CD4-positive, alpha-beta T cell treated with Interleukin-6 for 4 hours (primary cell): Measurements from ENCODE around the gene MARVELD1.

Experiments
- DNase-seq: peaks from one replicate; pipeline ENCODE4 v3.0.0-alpha.2; 2020; ENCODE audit warnings: mixed read lengths

The MARVELD1 gene

DNA sequence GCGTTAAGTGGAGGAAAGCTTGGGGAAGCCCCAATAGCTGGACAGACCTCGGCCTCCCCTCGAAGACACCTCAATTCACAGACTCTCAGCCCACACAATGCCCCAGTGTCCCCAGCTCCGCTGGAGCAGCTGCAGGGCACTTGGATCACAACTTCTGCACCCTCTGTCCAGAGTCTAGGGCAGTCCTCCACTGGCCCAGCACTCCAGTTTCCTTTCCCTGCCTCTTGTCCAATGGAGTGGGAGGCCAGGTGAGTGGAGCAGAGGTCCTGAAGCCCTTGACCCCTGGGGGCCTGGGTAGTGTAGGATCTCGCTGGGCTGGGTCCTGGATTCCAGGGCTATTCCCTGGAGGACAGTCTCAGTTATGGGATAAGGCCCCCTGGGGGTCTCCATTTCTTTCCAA lies 46.4 kb downstream of the MARVELD1 start:
- no peak for DNase-seq

DNA sequence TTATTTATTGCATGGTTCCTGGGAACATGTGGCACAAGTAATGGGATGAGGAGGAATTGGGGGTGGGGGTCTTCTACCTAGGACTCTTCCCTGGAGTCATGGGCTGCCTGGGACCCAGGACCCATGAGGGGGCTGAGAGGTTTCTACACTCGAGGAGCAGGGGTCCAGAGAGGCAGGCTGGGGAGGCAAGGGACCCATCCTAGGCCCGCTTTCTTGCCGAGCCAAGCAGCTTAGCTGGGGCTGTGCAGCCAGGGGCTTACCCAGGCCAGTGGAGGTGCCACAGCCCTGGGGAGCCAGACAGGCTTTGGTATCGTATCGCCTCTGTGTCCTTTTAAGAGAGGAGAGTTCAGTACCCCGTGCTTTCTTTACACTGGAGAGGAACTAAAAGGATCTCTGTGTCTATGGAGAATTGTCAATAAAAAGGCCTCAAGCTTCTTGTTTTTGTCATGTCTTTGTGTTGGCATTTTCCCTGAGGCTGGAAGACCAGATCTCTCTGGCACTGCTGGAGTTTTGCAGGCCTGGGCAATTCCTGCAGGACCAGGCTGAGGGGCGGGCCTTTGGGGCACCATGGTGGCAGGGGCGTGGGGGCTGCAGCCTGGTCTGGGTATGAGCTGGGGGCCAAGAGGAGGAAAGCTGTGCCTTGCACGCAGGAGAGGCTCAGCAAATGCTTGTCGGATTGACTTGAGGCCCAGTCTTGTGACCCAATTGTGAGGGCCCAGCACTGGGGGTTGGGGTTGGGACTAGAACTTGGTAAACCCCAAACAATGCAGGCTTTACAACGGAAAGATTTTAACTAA lies 47.1 kb downstream of the MARVELD1 start:
- DNase-seq, result no peak

DNA sequence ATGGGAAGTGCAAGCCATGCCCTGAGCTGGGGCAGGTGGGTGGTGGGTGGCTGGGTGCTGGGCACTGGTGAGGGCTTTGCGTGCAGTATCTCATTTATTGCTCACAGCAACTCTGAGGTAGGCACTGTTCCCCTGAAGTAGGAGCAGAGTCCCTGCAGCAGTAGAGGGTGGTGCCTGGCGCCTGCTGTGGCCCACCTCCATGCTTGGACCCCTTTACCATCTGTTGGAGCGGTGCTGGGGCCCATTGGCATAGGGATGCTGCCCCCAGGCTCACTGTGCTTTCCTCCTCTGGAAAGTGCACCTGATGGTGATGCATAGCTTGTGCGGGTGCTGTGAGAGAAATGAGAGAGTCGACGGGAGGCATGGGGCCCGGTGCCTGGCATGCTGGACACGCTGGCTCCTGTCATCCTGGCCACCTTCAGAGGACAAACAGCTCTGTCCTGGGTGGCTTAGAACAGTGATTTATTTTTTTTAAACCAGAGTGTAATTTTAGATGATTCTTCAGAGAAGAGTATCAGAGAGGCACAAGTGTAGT lies 47.9 kb downstream of the MARVELD1 start:
- DNase-seq, result no peak

DNA sequence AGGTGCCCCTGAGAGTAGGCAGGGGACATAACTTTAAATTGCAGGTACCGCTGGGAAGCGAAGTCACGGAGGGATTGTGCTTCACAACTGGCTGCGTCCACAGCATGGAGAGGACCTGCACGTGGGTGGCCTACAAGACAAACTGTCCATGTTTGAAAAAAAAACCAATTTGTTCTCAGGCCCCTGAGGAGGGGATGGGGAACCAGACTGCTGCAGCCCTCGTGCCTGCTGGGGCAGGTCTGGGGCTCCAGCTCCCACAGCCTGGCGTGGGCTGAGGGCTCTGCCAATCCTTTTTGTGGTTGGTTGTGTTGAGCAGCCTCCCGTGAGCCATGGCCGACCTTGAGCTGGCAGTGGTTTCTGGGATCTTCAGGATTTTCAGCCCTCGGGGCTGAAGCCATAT lies 48.5 kb downstream of the MARVELD1 start:
- DNase-seq, result no peak

DNA sequence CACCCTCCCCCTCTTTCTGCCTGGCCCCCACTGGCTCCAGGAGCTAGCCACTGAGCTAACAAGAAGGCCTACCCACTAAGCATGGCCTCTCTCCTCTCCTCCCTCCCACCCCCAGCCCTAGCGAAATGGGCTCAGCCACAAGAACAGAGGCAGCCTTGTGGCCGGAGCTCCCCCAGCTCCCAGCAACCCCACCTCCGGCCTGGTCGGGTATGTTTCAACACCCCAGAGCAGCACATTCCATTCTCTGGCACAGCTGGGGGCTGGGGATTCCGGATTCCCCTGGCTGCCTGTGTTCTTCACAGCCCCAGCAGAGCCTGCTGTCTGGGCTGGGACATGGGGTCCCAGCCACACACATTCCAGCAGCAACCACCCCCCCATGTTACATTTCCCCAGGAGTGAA lies 49.3 kb downstream of the MARVELD1 start:
- DNase-seq, result no peak

DNA sequence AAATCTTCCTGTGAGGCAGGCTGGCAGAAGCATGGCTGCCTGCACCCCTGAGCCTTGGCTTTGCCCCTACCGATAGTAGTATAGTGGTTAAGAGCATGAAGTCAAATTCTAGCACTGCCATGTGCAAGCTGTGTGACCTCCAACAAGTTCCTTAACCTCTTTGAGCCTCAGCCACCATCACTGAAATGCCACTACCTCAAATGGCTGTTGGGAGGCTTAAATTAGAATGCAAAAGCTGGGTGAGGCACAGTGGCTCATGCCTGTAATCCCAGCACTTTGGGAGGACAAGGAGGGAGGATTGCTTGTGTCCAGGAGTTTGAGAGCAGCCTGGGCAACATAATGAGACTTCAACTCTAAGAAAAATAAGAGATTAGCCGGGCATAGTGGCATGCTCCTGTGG lies 49.9 kb downstream of the MARVELD1 start:
- no peak for DNase-seq

DNA sequence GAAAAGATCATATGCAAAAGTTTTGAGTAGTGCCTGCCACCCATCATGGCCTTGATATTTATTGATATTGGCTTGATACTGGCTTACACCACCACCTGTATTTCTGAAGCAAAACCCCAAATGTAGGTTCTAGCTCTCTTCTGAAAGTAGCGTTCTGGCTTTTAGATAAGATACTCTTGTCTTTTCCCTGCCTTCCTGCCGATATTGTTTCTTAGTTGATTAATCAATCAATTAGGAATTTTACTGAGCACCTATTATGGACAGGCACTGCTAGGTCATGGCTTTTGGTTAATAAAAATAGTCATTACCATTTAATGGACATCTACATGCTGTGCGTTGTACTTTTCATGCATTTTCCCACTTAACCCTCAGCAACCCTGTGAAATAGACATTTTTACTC lies 50.4 kb downstream of the MARVELD1 start:
- no peak for DNase-seq

DNA sequence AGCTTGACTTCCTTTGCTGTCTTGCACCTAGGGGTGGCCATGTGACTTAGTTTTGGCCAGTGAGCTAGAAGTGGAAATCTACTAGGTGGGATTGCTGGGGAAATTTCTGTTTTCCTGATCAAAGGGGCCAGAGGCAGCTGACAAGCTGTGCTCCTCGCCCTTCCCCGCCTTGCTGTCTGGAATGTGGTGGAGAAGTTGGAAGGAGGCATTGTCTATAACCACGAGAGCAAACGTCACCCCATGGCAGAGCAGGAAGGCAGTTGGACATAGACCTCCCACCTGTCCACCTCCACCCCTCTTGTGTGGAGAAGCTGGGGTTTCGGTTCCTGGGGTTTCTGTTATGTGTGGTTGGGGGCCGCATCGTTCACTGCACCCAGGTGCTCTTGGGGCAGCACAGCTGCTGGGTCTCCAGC lies 51.0 kb downstream of the MARVELD1 start:
- DNase-seq, result no peak

DNA sequence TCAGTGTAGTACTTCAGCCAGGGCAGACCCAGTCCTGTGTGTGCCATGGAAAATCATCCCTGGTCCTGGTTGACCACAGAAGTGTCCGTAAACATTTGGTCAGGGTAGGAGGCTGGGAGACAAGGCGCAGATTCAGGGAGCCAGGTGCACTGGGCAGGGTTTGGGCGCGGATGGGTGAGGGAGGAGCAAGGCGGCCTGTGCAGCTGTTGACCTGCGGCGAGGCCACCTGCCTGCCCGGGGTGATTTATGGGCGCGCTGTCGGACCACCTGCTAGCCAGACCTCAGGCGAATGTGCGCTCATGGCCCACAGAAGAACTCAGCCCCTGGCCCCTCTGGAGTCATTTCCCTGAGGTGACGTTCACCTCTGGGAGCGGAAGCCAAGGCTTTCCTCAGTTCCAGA lies 51.7 kb downstream of the MARVELD1 start:
- DNase-seq, result no peak

DNA sequence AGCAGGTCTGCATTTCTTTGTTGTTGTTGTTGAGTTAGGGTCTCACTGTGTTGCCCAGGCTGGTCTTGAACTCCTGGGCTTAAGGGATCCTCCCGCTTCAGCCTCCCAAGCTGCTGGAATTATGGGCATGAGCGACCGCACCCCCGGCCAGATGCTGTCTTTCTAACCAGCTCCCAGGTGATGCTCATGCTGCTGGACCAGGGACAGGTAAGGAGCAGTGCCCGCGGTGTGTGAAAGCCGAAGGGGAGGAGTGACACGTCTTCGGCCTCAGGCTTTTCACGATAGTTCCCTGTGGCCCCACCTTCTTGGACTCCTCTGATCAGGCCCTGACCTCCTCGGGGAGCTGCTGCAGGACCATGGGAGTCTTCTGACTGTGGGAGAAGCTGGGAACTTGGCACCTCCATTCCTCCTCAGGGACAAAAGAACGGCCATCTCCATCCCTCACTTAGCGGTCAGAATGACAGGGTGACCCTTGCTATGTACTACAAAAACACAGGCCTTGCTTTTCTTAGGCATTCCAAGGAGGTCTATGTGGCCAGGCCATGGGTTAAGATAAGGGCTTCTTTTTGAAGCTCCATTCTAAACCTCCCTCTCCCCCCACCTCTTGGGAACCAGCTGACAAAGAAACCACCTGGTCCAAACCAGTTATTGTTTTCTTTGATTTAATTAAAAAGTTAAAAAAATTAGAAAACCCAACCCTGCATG lies 52.7 kb downstream of the MARVELD1 start:
- no peak for DNase-seq

DNA sequence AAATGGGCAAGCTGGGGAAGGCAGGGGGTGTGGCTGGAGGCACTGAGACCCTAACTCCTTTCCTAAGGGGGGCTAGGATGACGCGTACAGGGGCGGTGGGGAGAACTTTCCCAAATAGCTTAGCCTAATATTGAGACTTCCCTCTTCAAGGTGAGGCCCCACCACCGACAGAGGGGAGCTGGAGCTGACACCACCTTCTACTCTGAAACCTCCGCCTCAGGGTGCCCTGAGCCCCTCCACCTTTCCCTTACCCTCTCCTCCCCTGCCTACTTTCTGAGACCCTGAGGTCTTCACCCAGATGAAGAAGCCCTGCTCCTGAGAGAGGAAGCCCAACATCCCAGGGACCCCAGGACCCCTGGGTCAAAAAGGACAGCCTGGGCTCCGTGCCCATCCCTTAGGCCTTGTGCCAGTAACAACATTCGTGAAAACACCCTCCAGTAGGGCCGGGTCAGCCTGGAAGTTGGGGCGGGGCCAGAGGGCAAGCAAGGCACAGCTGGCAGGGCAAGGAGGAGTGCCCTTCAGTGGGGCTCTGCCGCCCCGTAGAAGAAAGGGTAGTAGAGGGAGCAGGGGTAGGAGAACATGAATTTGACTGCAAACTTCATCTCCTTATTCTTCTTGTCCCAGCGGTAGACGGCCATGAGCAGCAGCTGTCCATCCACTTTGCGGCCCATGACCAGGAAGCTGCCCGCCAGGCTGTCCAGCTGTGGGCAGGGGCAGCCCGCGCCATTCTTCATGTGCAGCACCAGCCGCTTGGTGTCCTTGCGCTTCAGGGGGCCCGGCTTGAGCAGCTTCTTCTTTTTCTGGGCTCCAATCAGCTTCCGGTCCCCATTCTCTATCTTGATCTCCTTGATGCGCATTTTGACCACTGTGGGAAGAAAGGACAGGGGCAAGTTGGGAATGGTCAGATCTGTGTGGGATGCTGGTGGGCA lies 53.7 kb downstream of the MARVELD1 start:
- no peak for DNase-seq
